RWPE1 (cell line): Measurements from ENCODE around the gene GFRA4.
"Not testable (repeated sequence)": the region's sequence is repeated elsewhere in the genome, so short reads cannot be mapped to it uniquely, and the experiment has no call there.

Experiments
- CTCF ChIA-PET: fragments of 350-600 bp; sonication (Branson Sonifier 250); formaldehyde crosslinking; extraction: SDS; loops from one replicate; lab custom pipeline; 2021; lab: Yijun Ruan, JAX
- POLR2A ChIA-PET: fragments of 400-600 bp; formaldehyde crosslinking; extraction: SDS; loops from one replicate; lab custom pipeline; 2020; ENCODE audit warnings: antibody characterized with exemption; ENCODE audit not compliant: low non-redundant PET; lab: Yijun Ruan, JAX
- DNase-seq: peaks from one replicate; pipeline ENCODE4 v3.0.0; 2012; ENCODE audit warnings: low spot score
- H3K27ac ChIP-seq: fragments of 450-650 bp; 2 replicates; pipeline ENCODE4 v1.5.1; 2017
- TF ChIP-seq, protein P1 (sequence below): fragments of 450-650 bp; conservative IDR thresholded peaks from 2 replicates; pipeline ENCODE4 v1.5.1; 2017; ENCODE audit warnings: low read depth, mild to moderate bottlenecking

Gene GFRA4

DNA sequence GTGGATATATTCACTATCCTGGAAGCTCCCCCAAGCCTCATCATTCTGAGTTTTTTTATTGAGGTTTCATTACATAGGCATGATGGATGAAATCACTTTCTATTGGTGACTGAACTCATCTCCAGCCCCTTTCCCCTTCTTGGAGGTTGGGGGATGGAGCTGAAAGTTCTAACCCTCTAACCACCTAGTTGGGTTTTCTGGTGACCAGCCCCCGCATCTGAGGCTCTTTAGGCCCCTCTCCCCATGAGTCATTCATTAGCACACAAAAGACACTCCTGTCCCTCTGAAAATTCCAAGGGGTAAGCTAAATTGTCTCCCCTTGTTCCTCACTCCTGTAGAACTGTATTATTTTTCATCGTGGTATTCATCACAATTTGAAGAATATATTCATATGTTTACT is 33.3 kb downstream of the GFRA4 start:
- ChIA-PET POLR2A (no interaction called here), CTCF (interaction anchor here (0.6 kb wide), 2 partner anchors 98 to 303 kb away, joined by 3 to 4 read pairs; no protein-coding TSS in a partner anchor)
- TF ChIP-seq, protein P1, sequence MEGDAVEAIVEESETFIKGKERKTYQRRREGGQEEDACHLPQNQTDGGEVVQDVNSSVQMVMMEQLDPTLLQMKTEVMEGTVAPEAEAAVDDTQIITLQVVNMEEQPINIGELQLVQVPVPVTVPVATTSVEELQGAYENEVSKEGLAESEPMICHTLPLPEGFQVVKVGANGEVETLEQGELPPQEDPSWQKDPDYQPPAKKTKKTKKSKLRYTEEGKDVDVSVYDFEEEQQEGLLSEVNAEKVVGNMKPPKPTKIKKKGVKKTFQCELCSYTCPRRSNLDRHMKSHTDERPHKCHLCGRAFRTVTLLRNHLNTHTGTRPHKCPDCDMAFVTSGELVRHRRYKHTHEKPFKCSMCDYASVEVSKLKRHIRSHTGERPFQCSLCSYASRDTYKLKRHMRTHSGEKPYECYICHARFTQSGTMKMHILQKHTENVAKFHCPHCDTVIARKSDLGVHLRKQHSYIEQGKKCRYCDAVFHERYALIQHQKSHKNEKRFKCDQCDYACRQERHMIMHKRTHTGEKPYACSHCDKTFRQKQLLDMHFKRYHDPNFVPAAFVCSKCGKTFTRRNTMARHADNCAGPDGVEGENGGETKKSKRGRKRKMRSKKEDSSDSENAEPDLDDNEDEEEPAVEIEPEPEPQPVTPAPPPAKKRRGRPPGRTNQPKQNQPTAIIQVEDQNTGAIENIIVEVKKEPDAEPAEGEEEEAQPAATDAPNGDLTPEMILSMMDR, result no peak
- H3K27ac ChIP-seq, result no peak overlapping the region
- no peak for DNase-seq

DNA sequence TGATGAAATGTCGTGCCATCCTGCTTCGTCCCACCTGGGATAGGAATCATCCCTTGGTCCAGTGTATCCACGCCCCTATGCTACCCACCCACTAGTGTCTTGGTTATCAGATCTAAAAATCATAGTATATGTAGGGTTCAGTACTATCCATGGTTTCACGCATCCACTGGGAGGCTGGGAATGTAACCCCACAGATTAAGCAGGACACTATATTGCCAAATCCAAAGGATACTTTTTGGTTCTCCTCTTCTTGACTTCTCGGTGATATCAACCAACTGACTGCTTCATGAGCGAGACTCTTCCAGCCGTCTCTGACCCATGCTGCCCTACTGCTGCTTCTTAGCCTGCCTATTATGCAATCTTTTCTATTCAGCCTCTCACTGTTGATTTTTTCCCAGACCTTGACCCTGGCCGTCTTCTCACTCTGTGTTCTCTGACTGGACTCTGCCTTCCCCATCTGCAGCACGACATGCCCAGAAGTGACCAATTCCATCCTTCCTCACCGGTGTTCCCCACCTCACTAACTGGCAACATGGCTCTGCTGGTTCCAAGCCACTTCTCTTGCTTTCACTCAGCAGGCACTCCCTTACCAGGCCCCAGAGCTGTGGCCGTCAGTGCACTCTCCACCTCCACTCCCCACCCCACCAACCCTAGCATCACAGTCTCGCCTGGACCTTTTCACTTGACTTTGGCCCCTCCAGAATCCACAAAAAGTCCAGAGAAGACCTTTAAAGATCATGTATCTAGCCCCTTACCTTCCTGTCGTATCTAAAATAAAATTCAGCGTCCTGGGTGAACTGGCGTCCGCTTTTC is 34.5 kb downstream of the GFRA4 start:
- TF ChIP-seq, protein P1, result no peak
- ChIA-PET CTCF (no interaction called here), POLR2A (no interaction called here)
- no peak overlapping the region for H3K27ac ChIP-seq
- no peak for DNase-seq

DNA sequence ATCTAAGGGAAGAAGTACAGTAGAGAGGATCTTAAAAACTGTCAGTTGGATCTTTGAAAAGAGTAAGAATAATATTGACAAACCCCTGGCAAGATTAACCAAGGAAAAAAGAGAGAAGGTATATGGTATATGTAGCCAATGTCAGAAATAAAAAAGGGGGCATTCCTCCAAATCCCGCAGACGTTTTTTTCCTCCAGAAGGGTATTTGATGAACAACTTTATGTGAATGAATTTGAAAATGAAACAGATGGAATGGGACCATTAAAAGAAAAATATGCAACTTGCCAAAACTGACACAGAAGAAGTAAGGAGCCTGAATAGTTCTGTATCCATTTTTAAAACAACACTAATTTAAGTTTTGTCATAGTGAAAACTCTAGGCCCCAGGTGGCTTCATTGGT is 35.7 kb downstream of the GFRA4 start:
- TF ChIP-seq, protein P1, result no peak
- no peak for DNase-seq
- POLR2A ChIA-PET, result no interaction called here
- no peak overlapping the region for H3K27ac ChIP-seq
- CTCF ChIA-PET, result interaction anchor here (0.8 kb wide), 1 partner anchor 50 kb away, joined by 3 read pairs; no protein-coding TSS in a partner anchor

DNA sequence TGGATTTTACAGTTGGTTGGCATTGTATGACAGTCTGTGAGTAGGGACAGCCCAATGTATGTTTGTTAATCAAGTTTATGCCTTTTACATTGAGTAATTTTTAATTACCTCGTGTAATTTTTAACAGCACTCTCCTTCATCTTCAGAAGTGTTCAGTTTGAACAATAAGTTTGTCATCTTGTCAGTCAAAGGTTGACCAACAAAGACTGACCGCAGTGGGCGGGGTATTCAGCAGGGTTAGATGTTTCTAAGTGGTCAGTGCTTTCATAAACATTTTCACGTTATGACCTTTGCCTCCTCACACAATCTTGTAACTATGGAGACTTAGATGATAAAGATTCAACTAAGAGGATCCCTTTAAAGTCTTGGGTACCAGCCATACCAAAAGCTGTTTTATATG is 40.8 kb downstream of the GFRA4 start:
- CTCF ChIA-PET, result no interaction called here
- DNase-seq, result no peak
- no peak overlapping the region for H3K27ac ChIP-seq
- POLR2A ChIA-PET, result no interaction called here
- TF ChIP-seq, protein P1, result no peak

DNA sequence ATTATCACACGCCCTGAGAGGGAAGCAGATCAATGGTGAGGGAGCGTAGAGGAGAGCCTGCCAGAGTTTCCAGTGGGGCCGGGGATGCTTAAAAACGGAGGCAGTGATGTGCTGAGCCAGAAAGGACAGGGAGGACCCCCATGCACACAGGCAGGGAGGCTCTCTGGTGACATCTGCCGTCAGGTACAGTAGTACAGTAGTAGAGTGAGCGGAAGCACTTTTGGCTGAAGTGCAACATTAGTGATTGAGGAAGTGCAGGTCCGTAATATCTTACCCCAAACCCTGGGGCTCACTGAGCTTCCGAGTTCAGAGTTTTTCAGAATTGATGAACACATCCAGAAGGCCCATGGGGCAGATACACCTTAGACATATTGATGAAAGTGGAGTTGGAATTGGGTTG is 42.1 kb downstream of the GFRA4 start:
- CTCF ChIA-PET, result no interaction called here

DNA sequence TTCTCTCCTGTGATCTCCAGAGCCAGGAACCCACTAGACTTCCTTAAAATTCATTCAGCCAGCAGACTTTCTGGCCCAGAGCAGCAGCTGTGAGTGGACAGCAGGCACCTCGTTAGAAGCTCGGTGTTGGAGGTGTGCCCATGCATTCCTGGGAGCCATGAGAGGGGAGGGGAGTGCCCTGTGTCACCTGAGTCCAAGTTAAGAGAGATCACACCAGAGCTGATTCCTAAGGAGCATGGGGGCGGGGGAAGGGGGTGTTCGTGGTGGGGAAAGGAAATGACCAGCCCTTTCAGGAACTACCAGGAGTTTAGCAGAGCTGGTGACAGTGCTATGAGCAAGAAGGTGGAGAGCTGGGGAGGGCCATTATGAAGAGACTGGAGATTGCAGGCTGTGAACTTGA is 46.9 kb downstream of the GFRA4 start:
- ChIA-PET POLR2A (no interaction called here), CTCF (interaction anchor here (2.1 kb wide), 1 partner anchor 53 kb away, joined by 5 read pairs; no protein-coding TSS in a partner anchor)
- H3K27ac ChIP-seq, result no peak overlapping the region
- no peak for DNase-seq
- TF ChIP-seq, protein P1, result no peak

More for the DNA sequence above, 42.1 kb downstream of the GFRA4 start:
- DNase-seq, result no peak
- POLR2A ChIA-PET, result no interaction called here
- H3K27ac ChIP-seq, result no peak overlapping the region
- TF ChIP-seq, protein P1, result no peak

DNA sequence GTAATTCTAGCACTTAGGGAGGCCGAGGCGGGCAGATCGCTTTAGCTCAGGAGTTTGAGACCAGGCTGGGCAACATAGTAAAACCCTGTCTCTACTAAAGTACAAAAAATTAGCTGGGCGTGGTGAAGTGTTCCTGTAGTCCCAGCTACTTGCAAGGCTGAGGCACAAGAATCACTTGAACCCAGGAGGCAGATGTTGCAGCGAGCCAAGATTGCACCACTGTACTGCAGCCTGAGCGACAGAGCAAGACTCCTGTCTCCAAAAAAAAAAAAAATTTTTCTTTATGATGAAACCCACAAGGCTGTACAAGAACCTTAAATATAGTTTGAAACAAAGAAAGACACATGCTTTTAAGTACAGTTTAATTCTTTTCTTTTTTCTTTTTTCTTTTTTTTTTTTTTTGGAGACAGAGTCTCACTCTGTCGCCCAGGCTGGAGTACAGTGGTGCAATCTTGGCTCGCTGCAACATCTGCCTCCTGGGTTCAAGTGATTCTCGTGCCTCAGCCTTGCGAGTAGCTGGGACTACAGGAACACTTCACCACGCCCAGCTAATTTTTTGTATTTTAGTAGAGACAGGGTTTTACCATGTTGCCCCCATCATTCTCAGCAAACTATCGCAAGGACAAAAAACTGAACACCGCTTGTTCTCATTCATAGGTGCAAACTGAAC is 47.9 kb downstream of the GFRA4 start:
- DNase-seq, POLR2A ChIA-PET, H3K27ac ChIP-seq: not testable (repeated sequence)
- CTCF ChIA-PET, result interaction anchor here (0.6 to 2.1 kb wide), 3 partner anchors 52 to 1674 kb away, joined by 3 to 5 read pairs (median 5); no protein-coding TSS in a partner anchor
